GM13976 (cell line): ENCODE data around the gene PRR20G.

Experiments
- DNase-seq: peaks from one replicate; pipeline ENCODE4 v3.0.0; 2012; ENCODE audit warnings: low spot score
- in situ Hi-C: fragments of 300-500 bp; cut with MboI; formaldehyde crosslinking; loops from one replicate; pipeline ENCODE4 v1.12.0; 2022; ENCODE audit warnings: low sequenced_read_pairs, mixed read lengths, inconsistent platforms; ENCODE audit not compliant: unreplicated experiment
- TF ChIP-seq, protein P1 (sequence below): IDR thresholded peaks from 2 replicates; pipeline ENCODE4 v1.5.1; 2012; ENCODE audit warnings: borderline replicate concordance, mild to moderate bottlenecking; ENCODE audit not compliant: insufficient read depth; ENCODE audit errors: extremely low read depth, missing control alignments, control extremely low read depth

Gene PRR20G

DNA sequence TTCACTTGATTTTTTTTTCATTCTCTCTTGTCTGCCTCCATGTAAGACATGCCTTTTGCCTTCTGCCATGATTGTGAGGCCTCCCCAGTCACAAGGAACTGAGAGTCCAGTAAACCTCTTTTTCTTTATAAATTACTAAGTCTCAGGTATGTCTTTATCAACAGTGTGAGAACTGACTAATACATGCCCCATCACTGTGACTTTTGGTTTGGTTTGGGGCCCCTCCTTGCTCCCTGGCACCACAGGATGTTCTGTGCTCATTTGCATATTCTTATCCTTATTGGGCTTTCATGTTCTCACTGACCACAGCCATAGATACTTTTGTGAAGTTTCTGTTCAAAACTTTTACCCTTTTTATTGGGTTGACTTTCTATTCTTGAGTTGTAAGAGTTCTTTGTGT, 3.8 kb upstream of the PRR20G start:
- in situ Hi-C loops, result no loop called here
- no peak for DNase-seq
- TF ChIP-seq, protein P1, sequence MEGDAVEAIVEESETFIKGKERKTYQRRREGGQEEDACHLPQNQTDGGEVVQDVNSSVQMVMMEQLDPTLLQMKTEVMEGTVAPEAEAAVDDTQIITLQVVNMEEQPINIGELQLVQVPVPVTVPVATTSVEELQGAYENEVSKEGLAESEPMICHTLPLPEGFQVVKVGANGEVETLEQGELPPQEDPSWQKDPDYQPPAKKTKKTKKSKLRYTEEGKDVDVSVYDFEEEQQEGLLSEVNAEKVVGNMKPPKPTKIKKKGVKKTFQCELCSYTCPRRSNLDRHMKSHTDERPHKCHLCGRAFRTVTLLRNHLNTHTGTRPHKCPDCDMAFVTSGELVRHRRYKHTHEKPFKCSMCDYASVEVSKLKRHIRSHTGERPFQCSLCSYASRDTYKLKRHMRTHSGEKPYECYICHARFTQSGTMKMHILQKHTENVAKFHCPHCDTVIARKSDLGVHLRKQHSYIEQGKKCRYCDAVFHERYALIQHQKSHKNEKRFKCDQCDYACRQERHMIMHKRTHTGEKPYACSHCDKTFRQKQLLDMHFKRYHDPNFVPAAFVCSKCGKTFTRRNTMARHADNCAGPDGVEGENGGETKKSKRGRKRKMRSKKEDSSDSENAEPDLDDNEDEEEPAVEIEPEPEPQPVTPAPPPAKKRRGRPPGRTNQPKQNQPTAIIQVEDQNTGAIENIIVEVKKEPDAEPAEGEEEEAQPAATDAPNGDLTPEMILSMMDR, result no peak

DNA sequence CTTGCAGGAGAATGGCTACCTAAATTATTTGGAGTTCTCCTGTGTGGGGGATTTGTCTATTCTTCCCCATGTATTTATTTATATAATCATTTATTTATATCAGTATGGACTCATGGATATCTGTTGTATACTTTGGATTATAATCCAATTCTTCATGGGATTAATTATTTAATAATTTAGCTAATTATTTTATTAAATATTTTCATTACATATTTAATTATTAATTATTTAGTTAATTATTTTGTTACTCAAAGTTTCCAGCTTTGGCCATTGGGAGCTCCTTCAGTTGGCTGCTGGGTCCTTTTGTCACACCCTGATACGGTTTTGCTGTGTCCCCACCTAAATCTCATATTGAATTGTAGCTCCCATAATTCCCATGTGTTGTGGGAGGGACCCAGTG, 3.3 kb upstream of the PRR20G start:
- in situ Hi-C loops, result no loop called here
- DNase-seq, result no peak
- TF ChIP-seq, protein P1, result no peak

DNA sequence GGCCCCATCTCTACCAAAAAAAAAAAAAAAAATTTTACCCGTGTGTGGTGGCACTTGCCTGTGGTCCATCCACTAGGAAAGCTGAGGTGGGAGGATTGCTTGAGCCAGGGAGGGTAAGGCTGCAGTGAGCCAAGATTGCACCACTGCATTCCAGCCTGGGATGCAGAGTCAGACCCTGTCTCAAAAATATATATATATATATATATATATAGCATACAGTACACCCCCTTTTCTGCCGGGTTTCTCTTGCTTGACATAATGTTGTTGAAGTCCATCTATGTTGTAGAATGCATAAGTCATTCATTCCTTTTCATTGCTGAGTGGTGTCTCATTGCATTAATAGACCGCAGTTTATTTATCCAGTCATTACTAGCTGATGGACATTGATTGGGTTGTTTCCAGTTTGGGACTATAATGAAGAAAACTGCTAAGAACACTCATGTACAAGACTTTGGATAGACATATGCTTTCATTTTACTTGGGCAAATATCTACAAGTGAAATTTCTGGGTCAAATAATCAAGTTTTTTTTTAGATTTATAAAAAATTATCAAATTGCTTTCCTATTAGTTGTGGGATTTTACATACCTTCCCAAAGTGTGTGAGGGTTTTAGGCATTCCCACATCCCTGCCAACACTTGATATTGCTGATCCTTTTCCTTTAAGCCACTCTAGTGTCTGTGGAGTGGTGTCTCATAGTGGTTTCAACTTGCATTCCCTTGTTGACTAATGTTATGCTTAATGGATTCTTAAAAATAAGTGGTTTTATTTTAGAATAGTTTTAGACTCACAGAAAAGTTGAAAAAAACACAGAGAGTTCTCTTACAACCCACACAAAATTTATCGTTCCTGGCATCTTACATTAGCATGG, 2.1 kb upstream of the PRR20G start:
- DNase-seq, result no peak
- in situ Hi-C loops, result no loop called here
- TF ChIP-seq, protein P1, result no peak

DNA sequence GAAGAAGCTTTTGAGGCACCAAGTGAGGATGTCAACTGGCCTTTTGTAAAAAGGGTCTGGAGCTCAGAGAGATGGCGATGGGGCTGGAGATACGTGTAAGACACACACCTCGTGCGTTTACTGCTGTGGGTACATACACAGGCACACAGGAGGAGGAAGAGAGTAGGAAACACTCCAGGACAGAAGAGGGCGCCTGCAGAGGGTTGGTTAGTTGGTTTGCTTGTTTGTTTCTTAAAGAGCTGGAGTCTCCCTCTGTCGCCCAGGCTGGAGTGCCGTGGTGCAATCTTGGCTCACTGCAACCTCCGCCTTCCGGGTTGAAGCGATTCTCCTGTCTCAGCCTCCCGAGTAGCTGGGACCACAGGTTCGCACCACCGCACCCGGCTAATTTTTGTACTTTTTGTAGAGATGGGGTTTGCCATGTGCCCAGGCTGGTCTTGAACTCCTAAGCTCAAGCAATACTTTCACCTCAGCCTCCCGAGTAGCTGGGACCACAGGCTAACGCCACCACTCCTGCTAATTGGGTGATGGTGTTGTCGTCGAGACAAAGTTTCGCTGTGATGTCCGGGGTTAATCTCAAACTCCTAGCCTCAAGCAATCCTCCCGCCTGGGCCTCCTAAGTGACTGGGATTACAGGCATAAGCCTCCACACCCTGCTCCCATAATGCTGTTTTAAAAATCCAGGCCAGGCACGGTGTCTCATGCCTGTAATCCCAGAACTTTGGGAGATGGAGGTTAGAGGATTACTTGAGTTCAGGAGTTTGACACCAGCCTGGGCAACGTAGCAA, 1.3 kb upstream of the PRR20G start:
- no peak for DNase-seq
- in situ Hi-C loops, result no loop called here
- TF ChIP-seq, protein P1, result no peak

DNA sequence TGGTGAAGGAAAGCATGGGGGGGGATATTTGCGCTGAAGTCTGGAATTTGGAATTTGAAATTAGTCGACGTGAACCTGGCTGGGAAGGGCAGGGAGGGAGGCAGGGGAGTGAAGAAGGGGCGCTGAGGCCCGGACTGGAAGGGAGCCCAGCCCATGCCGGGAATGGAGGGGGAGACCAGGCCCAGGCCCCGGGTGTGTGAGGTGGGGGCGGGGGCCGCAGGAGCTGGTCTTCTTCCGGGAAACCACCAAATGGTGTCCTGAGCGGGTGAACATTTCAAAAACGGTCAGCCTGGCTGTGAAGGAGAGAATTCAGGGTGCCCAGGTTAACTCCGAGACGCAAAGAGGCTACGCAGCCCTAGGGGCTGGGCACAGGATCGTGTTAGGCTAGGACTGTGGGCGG, 497 bp upstream of the PRR20G start:
- in situ Hi-C loops, result no loop called here
- TF ChIP-seq, protein P1, result no peak
- no peak for DNase-seq

DNA sequence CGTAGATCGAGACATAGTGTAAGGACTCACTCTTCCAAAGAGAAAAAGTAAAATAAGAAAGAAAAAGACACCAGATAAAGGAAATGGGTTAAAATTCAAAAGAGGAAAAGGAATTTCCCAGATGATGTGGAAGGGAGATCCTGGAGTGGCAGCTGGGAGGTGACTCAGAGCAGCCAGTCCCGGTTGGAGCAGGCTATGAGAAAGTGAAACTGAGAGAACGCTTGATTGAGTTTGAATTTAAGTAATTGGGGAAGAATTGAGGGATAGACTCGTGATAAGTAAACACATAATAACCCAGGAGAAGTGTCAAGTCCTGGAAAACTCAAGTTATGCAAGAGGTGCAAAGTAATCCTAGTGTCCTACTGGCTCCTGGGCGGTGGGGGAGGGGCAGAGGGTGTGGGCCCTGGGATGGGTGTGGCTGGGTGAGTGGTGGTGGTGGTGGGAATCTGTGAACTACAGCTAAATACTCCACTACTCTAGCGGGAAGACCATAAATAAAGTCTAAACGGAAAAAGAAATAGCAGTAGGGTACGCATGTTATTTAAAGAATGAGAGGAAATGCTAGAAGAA, 1.2 kb downstream of the PRR20G start:
- in situ Hi-C loops, result no loop called here
- TF ChIP-seq, protein P1, result no peak
- DNase-seq, result no peak
